ENCODE results near the gene ATP1B1.

ATP1B1 gene

DNA sequence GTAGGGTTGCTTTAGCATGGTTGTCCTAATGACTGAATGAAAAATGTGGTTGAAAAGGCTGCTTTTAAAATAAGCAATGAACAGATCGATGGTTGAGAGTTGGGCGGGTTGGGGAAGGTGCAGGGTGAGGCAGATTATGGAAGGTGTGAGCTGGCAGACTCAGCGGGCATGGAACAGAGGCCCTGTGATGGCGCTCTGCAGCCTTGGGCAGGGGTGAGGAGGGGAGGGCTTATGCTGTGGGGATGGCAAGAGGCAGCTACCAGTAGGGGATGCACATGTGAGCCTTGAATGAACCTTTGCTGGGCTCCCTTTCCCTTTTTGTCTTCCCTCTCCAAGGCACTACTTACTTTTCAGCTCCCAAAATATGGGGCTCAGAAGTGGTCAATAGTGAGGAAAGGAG lies 30.9 kb downstream of the ATP1B1 start:
- TF ChIP-seq CTCF (IDR thresholded peaks at IDR 0.05; ENCODE audit: low read length, missing control alignments), result no peak
- no peak for DNase-seq (ENCODE audit: low read depth)

GRCh38 chr1:169138866-169139670 lies 32.6 kb downstream of the ATP1B1 start:
- TF ChIP-seq CTCF (IDR thresholded peaks at IDR 0.05; ENCODE audit: low read length, missing control alignments), result no peak
- no peak for DNase-seq (ENCODE audit: low read depth)
- no peak overlapping the region for H3K4me3 ChIP-seq (replicated peaks; ENCODE audit: low read depth, low read length)

More for the DNA sequence above, 30.9 kb downstream of the ATP1B1 start:
- H3K4me3 ChIP-seq (replicated peaks; ENCODE audit: low read depth, low read length), result no peak overlapping the region

DNA sequence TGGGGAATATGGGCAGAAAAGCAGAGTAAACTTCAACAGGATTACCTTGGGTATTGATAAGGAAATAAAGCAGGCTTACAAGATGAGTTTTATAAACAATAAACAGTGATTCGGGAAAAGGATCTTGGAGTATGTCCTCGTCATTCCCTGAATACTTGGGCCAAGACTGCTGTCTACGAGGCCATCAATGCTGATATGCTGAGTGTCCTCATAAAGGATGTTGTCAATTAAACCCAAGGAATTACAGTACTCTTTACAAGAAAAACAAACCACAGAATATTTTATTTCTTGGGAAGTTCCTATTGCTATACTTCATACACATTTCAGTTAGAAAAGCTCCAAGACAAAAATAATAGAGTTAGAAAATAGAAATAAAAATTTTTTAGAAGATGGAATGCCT lies 34.9 kb downstream of the ATP1B1 start:
- H3K4me3 ChIP-seq (replicated peaks; ENCODE audit: low read depth, low read length), result no peak overlapping the region
- no peak for DNase-seq (ENCODE audit: low read depth)
- TF ChIP-seq CTCF (IDR thresholded peaks at IDR 0.05; ENCODE audit: low read length, missing control alignments), result no peak

GRCh38 chr1:169142129-169142528 lies 35.6 kb downstream of the ATP1B1 start:
- DNase-seq (ENCODE audit: low read depth), result no peak
- TF ChIP-seq CTCF (IDR thresholded peaks at IDR 0.05; ENCODE audit: low read length, missing control alignments), result no peak
- H3K4me3 ChIP-seq (replicated peaks; ENCODE audit: low read depth, low read length), result no peak overlapping the region

GRCh38 chr1:169143346-169143745 lies 36.9 kb downstream of the ATP1B1 start:
- no peak overlapping the region for H3K4me3 ChIP-seq (replicated peaks; ENCODE audit: low read depth, low read length)
- TF ChIP-seq CTCF (IDR thresholded peaks at IDR 0.05; ENCODE audit: low read length, missing control alignments), result no peak
- no peak for DNase-seq (ENCODE audit: low read depth)

DNA sequence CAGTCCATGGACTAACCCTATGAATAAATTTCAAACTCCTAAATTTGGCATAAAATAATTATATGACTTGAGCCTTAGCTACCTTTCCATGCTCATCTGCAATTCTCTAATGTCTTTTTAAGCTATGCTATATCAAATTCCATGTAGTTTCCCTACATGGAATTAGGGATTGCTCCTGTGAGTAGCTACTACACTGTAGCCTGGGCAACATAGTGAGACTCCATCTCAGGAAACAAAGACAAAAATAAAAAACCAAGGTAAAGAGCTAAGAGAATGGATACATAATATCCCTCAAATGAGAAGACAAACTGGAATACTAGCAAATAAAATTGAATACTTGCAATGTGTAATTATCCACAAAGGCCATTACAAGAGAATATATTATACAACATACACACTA lies 37.5 kb downstream of the ATP1B1 start:
- no peak overlapping the region for H3K4me3 ChIP-seq (replicated peaks; ENCODE audit: low read depth, low read length)
- TF ChIP-seq CTCF (IDR thresholded peaks at IDR 0.05; ENCODE audit: low read length, missing control alignments), result no peak
- DNase-seq (ENCODE audit: low read depth), result no peak

Data from fibroblast of pulmonary artery (primary cell).